ENCODE results near the gene ACTBL2. TPM values are rescaled to one million over a fixed set of nuclear protein-coding genes. Genes with fewer than 3 reads are reported as not detected.
"Not testable (repeated sequence)": the region's sequence is repeated elsewhere in the genome, so short reads cannot be mapped to it uniquely, and the experiment has no call there.

Gene ACTBL2
- total RNA-seq, 1 donor from 2014 or later: not detected

GRCh38 chr5:57486027-57486602 lies 3.5 kb upstream of the ACTBL2 start:
- Mint-ChIP-seq H3K36me3 (ENCODE audit: low read depth) (no peaks in the 10 kb centered on the region), H3K27ac (no peak overlapping the region), H3K9me3 (no peaks in the 10 kb centered on the region), H3K4me3 (no peak overlapping the region), H3K27me3 (peaks cover 5% of the 10 kb centered on the region), H3K4me1 (peaks cover 5% of the 10 kb centered on the region)
- no peak for DNase-seq
- intact Hi-C loops (cut with micrococcal nuclease): no loop called here

- H3K27me3 Mint-ChIP-seq: peaks cover 7% of the 10 kb centered on the region
- no peak for DNase-seq
- intact Hi-C loops (cut with micrococcal nuclease): no loop called here
- no peaks in the 10 kb centered on the region for H3K36me3 Mint-ChIP-seq (ENCODE audit: low read depth)
- H3K4me1 Mint-ChIP-seq: no peaks in the 10 kb centered on the region
- no peaks in the 10 kb centered on the region for H3K9me3 Mint-ChIP-seq
- H3K4me3 Mint-ChIP-seq: no peak overlapping the region
- H3K27ac Mint-ChIP-seq: no peak overlapping the region
These were observed 3.8 kb downstream of the ACTBL2 start for GRCh38 chr5:57478826-57479225.

DNA sequence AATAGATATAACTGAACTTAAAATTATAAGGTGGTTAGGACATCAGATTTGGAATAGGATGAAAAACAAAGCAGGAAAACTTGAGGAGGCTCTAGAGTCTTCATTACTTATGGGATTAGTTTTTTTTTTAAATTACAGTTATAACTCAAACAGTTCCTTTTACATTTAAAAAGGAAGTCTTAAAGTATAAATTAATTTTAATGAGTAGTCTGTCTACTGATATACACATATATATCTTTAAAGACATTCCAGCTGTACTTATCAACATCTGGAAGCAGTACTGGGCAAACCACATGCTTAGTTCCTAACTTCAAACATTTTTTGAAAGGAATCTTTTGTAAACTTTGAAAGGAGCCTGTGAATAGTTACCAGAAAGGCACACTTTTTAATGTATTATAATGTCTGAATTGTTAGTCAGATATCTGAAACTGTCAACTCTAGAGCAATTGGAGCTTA lies 6.0 kb downstream of the ACTBL2 start:
- H3K27ac Mint-ChIP-seq: no peak overlapping the region
- no peak overlapping the region for H3K4me3 Mint-ChIP-seq
- no peaks in the 10 kb centered on the region for H3K9me3 Mint-ChIP-seq
- no peaks in the 10 kb centered on the region for H3K36me3 Mint-ChIP-seq (ENCODE audit: low read depth)
- DNase-seq: no peak
- peaks cover 7% of the 10 kb centered on the region for H3K27me3 Mint-ChIP-seq
- H3K4me1 Mint-ChIP-seq: no peaks in the 10 kb centered on the region
- intact Hi-C loops (cut with micrococcal nuclease): no loop called here

DNA sequence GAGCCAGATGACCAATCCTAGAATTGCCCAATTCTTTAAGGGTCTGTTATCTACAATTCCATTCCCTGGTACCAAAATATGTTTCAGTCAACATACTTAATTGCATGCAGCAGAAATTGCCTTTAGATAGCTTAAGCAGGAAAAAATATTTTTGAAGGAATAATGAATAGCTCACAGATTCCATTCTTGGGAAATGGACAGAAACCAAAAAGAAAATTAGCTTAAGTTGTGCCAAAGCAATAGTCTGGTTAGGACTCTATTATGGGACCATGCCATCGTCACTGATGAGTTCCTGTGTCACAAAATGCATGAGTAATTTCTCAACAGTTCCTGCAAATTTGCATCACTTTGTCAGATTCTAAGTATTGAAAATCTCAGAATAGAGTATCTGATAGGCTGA lies 12.3 kb downstream of the ACTBL2 start:
- DNase-seq: no peak
- H3K27ac Mint-ChIP-seq: no peak overlapping the region
- H3K4me3 Mint-ChIP-seq: no peak overlapping the region

DNA sequence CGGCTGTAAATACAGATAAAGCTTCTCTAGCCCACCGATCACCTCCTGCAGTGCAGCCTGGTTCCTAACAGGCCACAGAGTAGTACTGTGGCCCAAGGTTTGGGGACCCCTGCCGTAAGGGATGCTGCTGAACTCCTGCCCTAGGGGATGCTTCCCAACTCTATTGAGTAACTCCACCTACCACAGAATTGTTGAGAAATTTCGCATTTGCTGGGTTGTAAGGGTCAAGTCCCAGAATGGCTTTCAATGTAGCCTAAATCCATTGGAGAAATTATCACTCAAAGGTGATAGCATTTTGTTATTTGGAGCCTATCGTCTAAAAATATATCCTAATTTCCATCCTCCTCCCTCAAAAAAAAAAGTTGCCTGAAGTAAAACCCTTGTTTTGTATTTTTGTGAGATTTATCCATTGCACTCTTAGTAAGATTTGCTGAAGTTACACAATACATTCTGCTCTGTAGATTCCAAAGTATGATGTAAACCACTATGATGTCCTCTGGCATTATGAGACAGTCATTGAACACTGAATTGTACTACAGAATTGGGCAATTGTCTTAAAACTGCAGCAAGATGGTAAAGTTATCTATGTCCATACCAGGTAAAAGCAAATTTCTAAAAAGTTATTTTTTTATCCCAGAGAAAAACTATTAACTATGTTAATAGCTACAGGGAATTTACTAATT lies 14.0 kb downstream of the ACTBL2 start:
- no peak overlapping the region for H3K4me3 Mint-ChIP-seq
- H3K4me1 Mint-ChIP-seq: no peaks in the 10 kb centered on the region
- intact Hi-C loops (cut with micrococcal nuclease): no loop called here
- no peak overlapping the region for H3K27ac Mint-ChIP-seq
- DNase-seq: no peak
- H3K9me3 Mint-ChIP-seq: peaks cover 4% of the 10 kb centered on the region
- no peaks in the 10 kb centered on the region for H3K36me3 Mint-ChIP-seq (ENCODE audit: low read depth)
- peaks cover 11% of the 10 kb centered on the region for H3K27me3 Mint-ChIP-seq

More for the DNA sequence above, 12.3 kb downstream of the ACTBL2 start:
- Mint-ChIP-seq H3K9me3 (peaks cover 4% of the 10 kb centered on the region), H3K27me3 (peaks cover 8% of the 10 kb centered on the region), H3K36me3 (ENCODE audit: low read depth) (no peaks in the 10 kb centered on the region), H3K4me1 (no peaks in the 10 kb centered on the region)
- intact Hi-C loops (cut with micrococcal nuclease): no loop called here

DNA sequence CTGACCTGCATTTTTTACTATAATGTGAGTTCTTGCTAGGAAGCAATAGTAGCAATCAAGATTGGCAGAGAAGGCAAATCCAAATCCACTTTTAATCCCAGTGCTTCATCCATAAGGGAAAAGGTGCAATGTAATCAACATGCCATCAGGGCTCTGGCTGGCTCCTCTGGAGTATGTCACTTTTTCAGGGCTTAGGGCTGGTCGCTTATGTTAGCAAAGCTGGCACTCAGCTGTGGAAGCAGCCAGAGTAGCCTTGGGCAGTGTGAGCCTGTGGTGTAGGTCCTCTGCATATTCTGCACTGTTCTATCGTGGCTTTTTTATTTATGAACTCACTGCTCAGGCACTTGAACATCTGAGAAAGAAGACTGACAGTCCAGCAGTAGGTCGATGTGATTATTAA lies 16.1 kb downstream of the ACTBL2 start:
- H3K36me3 Mint-ChIP-seq (ENCODE audit: low read depth): no peaks in the 10 kb centered on the region
- H3K4me3 Mint-ChIP-seq: no peak overlapping the region
- intact Hi-C loops (cut with micrococcal nuclease): no loop called here

DNA sequence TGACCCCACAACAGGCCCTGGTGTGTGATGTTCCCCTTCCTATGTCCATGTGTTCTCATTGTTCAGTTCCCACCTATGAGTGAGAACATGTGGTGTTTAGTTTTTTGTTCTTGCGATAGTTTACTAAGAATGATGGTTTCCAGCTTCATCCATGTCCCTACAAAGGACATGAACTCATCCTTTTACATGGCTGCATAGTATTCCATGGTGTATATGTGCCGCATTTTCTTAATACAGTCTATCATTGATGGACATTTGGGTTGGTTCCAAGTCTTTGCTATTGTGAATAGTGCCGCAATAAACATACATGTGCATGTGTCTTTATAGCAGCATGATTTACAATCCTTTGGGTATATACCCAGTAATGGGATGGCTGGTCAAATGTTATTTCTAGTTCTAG lies 22.6 kb downstream of the ACTBL2 start:
- H3K4me1 Mint-ChIP-seq; H3K36me3 Mint-ChIP-seq (ENCODE audit: low read depth); H3K27me3 Mint-ChIP-seq; H3K4me3 Mint-ChIP-seq; DNase-seq; intact Hi-C loops (cut with micrococcal nuclease); H3K9me3 Mint-ChIP-seq; H3K27ac Mint-ChIP-seq: not testable (repeated sequence)

More for the DNA sequence above, 16.1 kb downstream of the ACTBL2 start:
- Mint-ChIP-seq H3K27ac (no peak overlapping the region), H3K4me1 (no peaks in the 10 kb centered on the region), H3K9me3 (peaks cover 4% of the 10 kb centered on the region), H3K27me3 (peaks cover 13% of the 10 kb centered on the region)
- no peak for DNase-seq

- Mint-ChIP-seq H3K27ac (no peak overlapping the region), H3K27me3 (peaks cover 2% of the 10 kb centered on the region), H3K4me1 (peaks cover 5% of the 10 kb centered on the region), H3K4me3 (no peak overlapping the region), H3K36me3 (ENCODE audit: low read depth) (no peaks in the 10 kb centered on the region), H3K9me3 (no peaks in the 10 kb centered on the region)
- intact Hi-C loops (cut with micrococcal nuclease): no loop called here
- no peak for DNase-seq
These were observed 24.2 kb downstream of the ACTBL2 start for GRCh38 chr5:57458443-57458842.

DNA sequence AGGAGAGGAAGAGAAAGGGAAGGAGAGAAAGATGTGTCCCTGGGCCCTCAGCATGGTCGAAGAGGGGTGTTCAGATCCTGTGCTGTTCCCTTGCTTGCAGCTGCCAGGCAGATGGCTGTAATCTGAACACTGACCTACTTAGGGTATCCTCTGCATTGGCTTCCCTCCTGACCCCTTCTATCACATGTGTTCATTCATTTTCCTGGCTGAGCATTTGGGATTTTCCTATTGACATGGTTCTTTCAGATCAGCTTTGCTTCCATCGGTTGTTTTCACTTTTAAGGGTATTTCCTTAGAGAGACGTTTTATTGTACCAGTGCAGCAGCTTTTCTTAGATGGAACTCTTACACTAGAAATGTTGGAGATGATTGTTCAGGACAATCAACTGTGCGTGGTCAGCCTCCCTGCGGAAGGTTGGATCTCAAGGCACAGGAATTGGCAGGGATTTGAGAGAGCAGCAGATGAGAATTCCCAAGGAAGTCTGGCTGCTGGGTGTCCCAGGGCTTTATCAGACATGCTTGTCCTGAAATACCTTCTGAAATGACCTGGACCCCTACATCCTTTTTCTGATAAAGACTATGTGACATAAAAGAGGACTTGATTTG lies 26.0 kb downstream of the ACTBL2 start:
- Mint-ChIP-seq H3K9me3 (no peaks in the 10 kb centered on the region), H3K4me1 (peaks cover 8% of the 10 kb centered on the region), H3K27me3 (no peaks in the 10 kb centered on the region), H3K4me3 (no peak overlapping the region), H3K36me3 (ENCODE audit: low read depth) (no peaks in the 10 kb centered on the region), H3K27ac (no peak overlapping the region)
- DNase-seq: no peak
- intact Hi-C loops (cut with micrococcal nuclease): no loop called here

- Mint-ChIP-seq H3K27ac (no peak overlapping the region), H3K27me3 (no peaks in the 10 kb centered on the region), H3K4me3 (no peak overlapping the region), H3K4me1 (peaks cover 8% of the 10 kb centered on the region), H3K9me3 (no peaks in the 10 kb centered on the region), H3K36me3 (ENCODE audit: low read depth) (no peaks in the 10 kb centered on the region)
- no peak for DNase-seq
- intact Hi-C loops (cut with micrococcal nuclease): no loop called here
These were observed 26.8 kb downstream of the ACTBL2 start for GRCh38 chr5:57455511-57456455.

DNA sequence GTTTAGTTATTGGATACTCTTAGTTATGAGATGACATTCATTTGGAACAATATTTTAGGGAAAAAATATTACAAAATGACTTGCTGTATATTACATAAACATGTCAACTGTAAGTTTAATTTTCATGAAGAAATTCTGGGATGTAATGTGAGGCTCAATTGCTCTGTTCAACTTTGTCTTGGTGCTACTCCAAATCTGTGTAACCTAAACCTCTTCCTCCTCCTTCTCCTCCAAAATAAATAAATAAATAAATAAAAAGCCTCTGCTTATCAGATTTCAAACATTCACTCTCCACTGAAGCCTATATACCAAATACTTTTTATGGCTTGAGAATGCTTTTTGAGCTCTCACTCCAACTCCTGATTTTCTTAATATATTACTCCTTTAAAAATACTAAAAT lies 27.7 kb downstream of the ACTBL2 start:
- intact Hi-C loops (cut with micrococcal nuclease): no loop called here
- Mint-ChIP-seq H3K27me3 (no peaks in the 10 kb centered on the region), H3K36me3 (ENCODE audit: low read depth) (no peaks in the 10 kb centered on the region), H3K4me1 (peaks cover 8% of the 10 kb centered on the region), H3K9me3 (no peaks in the 10 kb centered on the region), H3K27ac (no peak overlapping the region), H3K4me3 (no peak overlapping the region)
- DNase-seq: no peak

GRCh38 chr5:57453728-57454127 lies 28.9 kb downstream of the ACTBL2 start:
- Mint-ChIP-seq H3K4me3 (no peak overlapping the region), H3K4me1 (peaks cover 8% of the 10 kb centered on the region), H3K27me3 (no peaks in the 10 kb centered on the region), H3K9me3 (no peaks in the 10 kb centered on the region), H3K27ac (no peak overlapping the region), H3K36me3 (ENCODE audit: low read depth) (no peaks in the 10 kb centered on the region)
- DNase-seq: no peak
- intact Hi-C loops (cut with micrococcal nuclease): no loop called here

- Mint-ChIP-seq H3K27me3 (no peaks in the 10 kb centered on the region), H3K4me3 (no peak overlapping the region), H3K9me3 (no peaks in the 10 kb centered on the region), H3K27ac (no peak overlapping the region), H3K4me1 (peaks cover 8% of the 10 kb centered on the region), H3K36me3 (ENCODE audit: low read depth) (no peaks in the 10 kb centered on the region)
- DNase-seq: no peak
- intact Hi-C loops (cut with micrococcal nuclease): no loop called here
These were observed 29.7 kb downstream of the ACTBL2 start for GRCh38 chr5:57452885-57453284.

Data from activated CD4-positive, alpha-beta T cell treated with anti-CD3 and anti-CD28 coated beads, Interleukin-2, amount 10 ng/mL, durations not matched to agents 24 days and 14 days (primary cell).